Osteoblast (primary cell): ENCODE measurements around the gene GADD45G. TPM values are rescaled to one million over a fixed set of nuclear protein-coding genes. Genes with fewer than 3 reads are reported as not detected.

Experiments
- DNase-seq: peaks from one replicate; pipeline ENCODE4 v3.0.0; 2011; ENCODE audit warnings: low spot score, mixed read lengths; ENCODE audit not compliant: insufficient read length; ENCODE audit errors: missing footprints
- H2AFZ ChIP-seq: 2 replicates; pipeline ENCODE4 v1.6.0; 2011; ENCODE audit warnings: mild to moderate bottlenecking, low read length
- H3K27ac ChIP-seq: 2 replicates; pipeline ENCODE4 v1.5.1; 2011; ENCODE audit warnings: mild to moderate bottlenecking, low read depth, low read length, moderate library complexity
- H3K27me3 ChIP-seq: 2 replicates; pipeline ENCODE4 v1.6.0; 2012; ENCODE audit warnings: mild to moderate bottlenecking, control low read depth, inconsistent platforms, low read length, moderate library complexity; ENCODE audit not compliant: insufficient read depth
- H3K36me3 ChIP-seq: 2 replicates; pipeline ENCODE4 v1.5.1; 2011; ENCODE audit warnings: mild to moderate bottlenecking, low read length, control low read depth, moderate library complexity; ENCODE audit not compliant: insufficient read depth
- H3K4me1 ChIP-seq: 2 replicates; pipeline ENCODE4 v1.5.1; 2011; ENCODE audit warnings: mild to moderate bottlenecking, low read length, control low read depth, moderate library complexity; ENCODE audit not compliant: insufficient read depth
- H3K4me2 ChIP-seq: 2 replicates; pipeline ENCODE4 v1.6.0; 2011; ENCODE audit warnings: mild to moderate bottlenecking, low read length; ENCODE audit not compliant: insufficient read depth
- H3K4me3 ChIP-seq: fragments of 200-600 bp; sonication (generic); 3 replicates; pipeline ENCODE4 v1.5.1; 2012; ENCODE audit warnings: mild to moderate bottlenecking, low read length, inconsistent platforms; ENCODE audit not compliant: insufficient read depth
- H3K79me2 ChIP-seq: 2 replicates; pipeline ENCODE4 v1.6.0; 2012; ENCODE audit warnings: mild to moderate bottlenecking, low read length, control low read depth, inconsistent platforms; ENCODE audit not compliant: insufficient read depth
- H3K9me3 ChIP-seq: 2 replicates; pipeline ENCODE4 v1.5.1; 2011; ENCODE audit warnings: low read depth, low read length, control low read depth
- H4K20me1 ChIP-seq: 2 replicates; pipeline ENCODE4 v1.6.0; 2012; ENCODE audit warnings: mild to moderate bottlenecking, low read length, control low read depth; ENCODE audit not compliant: insufficient read depth
- total RNA-seq: library from RNA; depleted of rRNA; stranded (reverse); fragments of >200 nt; gene quantifications from 2 replicates; pipeline ENCODE4 v1.2.3, GENCODE V29; 2012
- TF ChIP-seq, protein P1 (sequence below): IDR thresholded peaks from 2 replicates; pipeline ENCODE4 v1.5.1; 2011; ENCODE audit warnings: mild to moderate bottlenecking, low read depth, low read length, moderate library complexity; ENCODE audit errors: extremely low read depth

Gene GADD45G
- total RNA-seq, 1 donor = under 0.01 TPM

DNA sequence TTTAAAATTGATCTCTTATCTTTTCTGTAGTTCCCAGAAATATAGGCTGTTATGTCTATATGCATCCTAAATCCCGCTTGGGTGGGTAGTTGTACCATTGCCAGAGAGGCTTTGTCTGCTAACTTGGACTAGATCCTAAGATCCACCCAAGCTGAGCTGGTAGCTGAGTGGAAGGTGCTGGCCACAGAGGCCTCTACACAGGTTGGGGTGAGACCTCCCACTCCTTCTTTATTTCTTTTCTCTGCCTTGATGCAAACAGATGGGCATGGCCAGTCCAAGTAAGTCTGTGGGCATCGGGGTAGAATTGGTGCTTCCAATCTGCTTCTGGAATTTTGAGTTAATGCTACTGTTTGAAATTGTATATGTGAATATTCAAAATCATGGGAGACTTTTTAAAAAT, 14.4 kb upstream of the GADD45G start:
- H3K79me2 ChIP-seq = no peaks in the 10 kb centered on the region
- TF ChIP-seq, protein P1, sequence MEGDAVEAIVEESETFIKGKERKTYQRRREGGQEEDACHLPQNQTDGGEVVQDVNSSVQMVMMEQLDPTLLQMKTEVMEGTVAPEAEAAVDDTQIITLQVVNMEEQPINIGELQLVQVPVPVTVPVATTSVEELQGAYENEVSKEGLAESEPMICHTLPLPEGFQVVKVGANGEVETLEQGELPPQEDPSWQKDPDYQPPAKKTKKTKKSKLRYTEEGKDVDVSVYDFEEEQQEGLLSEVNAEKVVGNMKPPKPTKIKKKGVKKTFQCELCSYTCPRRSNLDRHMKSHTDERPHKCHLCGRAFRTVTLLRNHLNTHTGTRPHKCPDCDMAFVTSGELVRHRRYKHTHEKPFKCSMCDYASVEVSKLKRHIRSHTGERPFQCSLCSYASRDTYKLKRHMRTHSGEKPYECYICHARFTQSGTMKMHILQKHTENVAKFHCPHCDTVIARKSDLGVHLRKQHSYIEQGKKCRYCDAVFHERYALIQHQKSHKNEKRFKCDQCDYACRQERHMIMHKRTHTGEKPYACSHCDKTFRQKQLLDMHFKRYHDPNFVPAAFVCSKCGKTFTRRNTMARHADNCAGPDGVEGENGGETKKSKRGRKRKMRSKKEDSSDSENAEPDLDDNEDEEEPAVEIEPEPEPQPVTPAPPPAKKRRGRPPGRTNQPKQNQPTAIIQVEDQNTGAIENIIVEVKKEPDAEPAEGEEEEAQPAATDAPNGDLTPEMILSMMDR = no peak
- H3K36me3 ChIP-seq = no peaks in the 10 kb centered on the region
- H3K9me3 ChIP-seq = no peaks in the 10 kb centered on the region
- no peak overlapping the region for H3K4me3 ChIP-seq
- no peak overlapping the region for H2AFZ ChIP-seq
- H3K4me2 ChIP-seq = no peak overlapping the region
- H3K27me3 ChIP-seq = no peaks in the 10 kb centered on the region
- H4K20me1 ChIP-seq = no peaks in the 10 kb centered on the region
- DNase-seq = no peak
- no peaks in the 10 kb centered on the region for H3K4me1 ChIP-seq
- H3K27ac ChIP-seq = no peak overlapping the region

DNA sequence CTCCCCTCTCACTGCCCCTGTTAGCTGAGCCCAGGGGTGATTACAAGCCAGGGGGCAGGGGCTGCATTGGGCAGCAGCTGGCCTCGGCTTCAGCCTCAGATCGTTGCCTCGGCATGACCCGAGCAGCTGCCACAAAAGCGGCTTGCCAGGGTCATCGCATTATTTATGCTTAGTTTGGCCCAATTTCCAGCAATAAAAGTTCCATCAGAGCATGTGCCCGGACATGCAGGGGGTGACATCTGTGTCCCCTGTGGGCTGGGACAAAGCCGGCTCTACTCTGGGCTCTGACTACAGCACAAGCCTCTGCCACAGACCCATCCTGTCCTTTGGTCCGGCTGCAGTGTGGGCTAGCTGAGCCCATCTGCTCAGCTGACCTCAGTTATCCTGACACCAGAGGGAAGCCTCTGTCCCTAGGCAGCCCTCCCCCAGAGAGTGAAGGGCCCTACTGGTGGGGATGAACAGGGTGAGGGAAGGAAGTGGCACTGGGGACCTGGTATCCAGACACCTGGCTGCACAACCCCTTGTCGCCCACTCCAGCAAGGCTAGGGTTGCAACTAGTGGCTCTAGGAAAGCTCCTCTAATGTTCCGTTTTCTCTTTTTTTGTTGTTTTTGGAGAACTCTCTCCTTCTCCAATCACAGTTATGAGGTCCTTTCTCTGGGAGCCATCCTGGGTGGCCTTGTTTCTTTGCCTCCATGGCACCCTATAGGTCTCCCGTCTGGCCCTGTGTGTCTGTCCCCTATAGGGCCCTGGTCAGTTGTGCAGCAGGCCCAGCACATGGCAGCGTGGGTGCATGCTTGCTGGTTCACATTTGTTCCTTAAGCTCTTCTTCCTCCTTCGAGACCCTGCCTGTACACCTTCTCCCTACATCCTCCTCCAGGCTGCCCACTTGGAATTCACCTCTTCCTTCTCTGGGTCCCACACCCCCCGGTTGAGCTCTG, 13.3 kb upstream of the GADD45G start:
- Histone ChIP-seq H3K4me2 (no peak overlapping the region), H3K4me1 (no peaks in the 10 kb centered on the region), H3K27me3 (no peaks in the 10 kb centered on the region), H3K4me3 (no peak overlapping the region), H3K9me3 (no peaks in the 10 kb centered on the region), H4K20me1 (no peaks in the 10 kb centered on the region), H3K36me3 (no peaks in the 10 kb centered on the region), H3K27ac (no peak overlapping the region), H2AFZ (no peak overlapping the region), H3K79me2 (no peaks in the 10 kb centered on the region)
- peak; percentile 52 for DNase-seq
- TF ChIP-seq, protein P1 = no peak

DNA sequence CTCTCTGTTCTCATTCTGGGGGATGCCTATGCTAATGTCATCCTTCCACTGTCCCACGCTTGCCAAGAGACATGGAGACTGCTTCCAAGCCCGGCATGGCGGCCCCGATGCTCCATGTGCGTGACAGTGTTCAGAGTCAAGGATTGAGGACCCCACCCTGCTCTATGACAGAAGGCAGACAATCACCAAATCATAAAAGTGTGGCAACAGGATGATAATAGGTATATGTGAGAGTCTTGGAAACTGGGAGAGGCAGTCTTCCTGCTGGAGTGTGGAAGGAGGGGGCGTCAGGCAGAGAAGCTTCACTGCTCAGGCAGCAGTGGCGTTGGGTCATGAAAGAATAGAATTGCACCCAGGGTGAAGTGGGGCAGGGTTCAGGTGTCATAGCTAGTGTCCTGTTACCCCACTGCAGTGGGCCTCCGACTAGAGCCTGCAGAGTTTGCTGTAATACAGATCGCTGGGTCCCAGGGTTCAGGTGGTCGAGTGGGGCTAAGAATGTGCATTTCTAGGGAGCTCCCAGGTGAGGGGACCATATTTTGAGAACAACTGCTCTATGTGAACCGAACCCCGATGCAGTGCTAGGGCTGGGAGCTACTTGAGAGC, 12.5 kb upstream of the GADD45G start:
- Histone ChIP-seq H3K4me2 (no peak overlapping the region), H3K4me3 (no peak overlapping the region), H3K27ac (no peak overlapping the region), H3K27me3 (no peaks in the 10 kb centered on the region), H4K20me1 (no peaks in the 10 kb centered on the region), H3K9me3 (no peaks in the 10 kb centered on the region), H2AFZ (no peak overlapping the region), H3K36me3 (no peaks in the 10 kb centered on the region), H3K4me1 (no peaks in the 10 kb centered on the region), H3K79me2 (no peaks in the 10 kb centered on the region)
- DNase-seq = peak; percentile 3
- TF ChIP-seq, protein P1 = no peak
